Measurements from ENCODE around the gene SRPX2. TPM values are rescaled to one million over a fixed set of nuclear protein-coding genes. Genes with fewer than 3 reads are reported as not detected.

Gene SRPX2
- total RNA-seq, 6 donors from 2014 or later: 14.6 to 39.8 (median 23.4) TPM

- DNase-seq (no peak), ATAC-seq (ENCODE audit: low FRiP score in 2 of 2) (no peak)
- no peaks in the 10 kb centered on the region for H3K36me3 ChIP-seq
- peak overlapping the region in 1 of 4 donors; percentile 17 for H3K27ac ChIP-seq
- TF ChIP-seq POLR2AphosphoS5 (IDR thresholded peaks at IDR 0.05) (no peak), CTCF (IDR thresholded peaks at IDR 0.05) (no peak), EP300 (IDR thresholded peaks at IDR 0.05) (no peak), POLR2A (IDR thresholded peaks at IDR 0.05) (no peak)
- H3K27me3 ChIP-seq: no peaks in the 10 kb centered on the region
- H3K4me1 ChIP-seq: no peaks in the 10 kb centered on the region
- no peak overlapping the region for H3K4me3 ChIP-seq
- 79 to 81% methylated on average over 3 to 11 of the region's 11 CpGs for WGBS, 2 donors
- H3K9me3 ChIP-seq: no peaks in the 10 kb centered on the region
These were observed 787 bp upstream of the SRPX2 start for GRCh38 chrX:100643212-100643611.

DNA sequence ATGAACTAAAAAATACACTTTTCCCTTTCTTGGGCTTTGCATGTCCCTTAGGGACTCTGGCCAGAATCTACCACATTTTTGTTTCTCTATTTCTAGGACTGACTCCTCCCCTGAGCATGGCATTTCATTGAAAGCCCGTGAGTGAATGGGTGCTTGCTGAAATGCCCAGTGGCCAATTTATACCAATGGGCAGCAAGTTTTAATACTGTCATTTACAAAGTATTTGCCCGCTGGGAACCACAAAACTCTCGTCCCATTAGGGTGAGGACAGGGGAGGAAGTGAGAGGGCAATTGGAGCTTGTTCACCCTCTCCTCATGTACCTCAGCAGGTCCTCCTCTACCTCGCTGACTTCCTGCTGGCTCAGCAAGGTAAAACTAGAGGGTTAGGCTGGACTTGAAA lies 1.1 kb downstream of the SRPX2 start:
- TF ChIP-seq POLR2AphosphoS5 (IDR thresholded peaks at IDR 0.05): no peak
- no peak for TF ChIP-seq POLR2A (IDR thresholded peaks at IDR 0.05)
- no peak for TF ChIP-seq CTCF (IDR thresholded peaks at IDR 0.05)
- no peak for TF ChIP-seq EP300 (IDR thresholded peaks at IDR 0.05)
- ATAC-seq (ENCODE audit: low FRiP score in 2 of 2): no peak
- 55 to 74% methylated on average over 4 of the region's 4 CpGs for WGBS, 2 donors

GRCh38 chrX:100647095-100647494 lies 3.1 kb downstream of the SRPX2 start:
- H3K27ac ChIP-seq: no peak overlapping the region

More for the DNA sequence above, 1.1 kb downstream of the SRPX2 start:
- Histone ChIP-seq H3K9me3 (no peaks in the 10 kb centered on the region), H3K36me3 (no peaks in the 10 kb centered on the region), H3K27me3 (no peaks in the 10 kb centered on the region), H3K27ac (peak overlapping the region in 3 of 4 donors; percentile 8 to 74 (median 44)), H3K4me1 (no peaks in the 10 kb centered on the region), H3K4me3 (peak overlapping the region in 3 of 4 donors; percentile 14 to 25 (median 25))
- no peak for DNase-seq

GRCh38 chrX:100647739-100648138 lies 3.7 kb downstream of the SRPX2 start:
- H3K4me3 ChIP-seq: no peak overlapping the region
- no peaks in the 10 kb centered on the region for H3K27me3 ChIP-seq

More at GRCh38 chrX:100647095-100647494, 3.1 kb downstream of the SRPX2 start:
- TF ChIP-seq POLR2AphosphoS5 (IDR thresholded peaks at IDR 0.05) (no peak), EP300 (IDR thresholded peaks at IDR 0.05) (no peak), POLR2A (IDR thresholded peaks at IDR 0.05) (no peak), CTCF (IDR thresholded peaks at IDR 0.05) (no peak)
- H3K9me3 ChIP-seq: no peaks in the 10 kb centered on the region
- DNase-seq (no peak), ATAC-seq (ENCODE audit: low FRiP score in 2 of 2) (peak in 1 of 2 donors; percentile 14)
- H3K4me3 ChIP-seq: no peak overlapping the region
- no peaks in the 10 kb centered on the region for H3K27me3 ChIP-seq
- 10% methylated on average over 1 of the region's 1 CpG; no CpG with 5 or more reads in 1 of the 2 donors for WGBS, 2 donors
- H3K4me1 ChIP-seq: peaks cover 0 to 2% (median 0%) of the 10 kb centered on the region in 4 donors
- H3K36me3 ChIP-seq: no peaks in the 10 kb centered on the region

GRCh38 chrX:100648458-100649417 lies 4.7 kb downstream of the SRPX2 start:
- H3K4me3 ChIP-seq: no peak overlapping the region
- TF ChIP-seq POLR2AphosphoS5 (IDR thresholded peaks at IDR 0.05) (no peak), CTCF (IDR thresholded peaks at IDR 0.05) (no peak), POLR2A (IDR thresholded peaks at IDR 0.05) (no peak), EP300 (IDR thresholded peaks at IDR 0.05) (no peak)
- H3K36me3 ChIP-seq: no peaks in the 10 kb centered on the region
- H3K4me1 ChIP-seq: peaks cover 0 to 2% (median 0%) of the 10 kb centered on the region in 4 donors
- 65 to 71% methylated on average over 8 of the region's 8 CpGs for WGBS, 2 donors
- no peaks in the 10 kb centered on the region for H3K27me3 ChIP-seq
- H3K27ac ChIP-seq: peak overlapping the region; percentile 69 to 82 (median 74)
- ATAC-seq (ENCODE audit: low FRiP score in 2 of 2) (peak in 1 of 2 donors; percentile 68), DNase-seq (no peak)
- no peaks in the 10 kb centered on the region for H3K9me3 ChIP-seq

More at GRCh38 chrX:100647739-100648138, 3.7 kb downstream of the SRPX2 start:
- Histone ChIP-seq H3K4me1 (peaks cover 0 to 2% (median 0%) of the 10 kb centered on the region in 4 donors), H3K9me3 (no peaks in the 10 kb centered on the region), H3K36me3 (no peaks in the 10 kb centered on the region), H3K27ac (peak overlapping the region in 3 of 4 donors; percentile 35 to 82 (median 70))
- no peak for TF ChIP-seq POLR2A (IDR thresholded peaks at IDR 0.05)
- no peak for ATAC-seq (ENCODE audit: low FRiP score in 2 of 2)
- 47 to 52% methylated on average over 2 of the region's 2 CpGs for WGBS, 2 donors
- DNase-seq: no peak
